ENCODE measurements around the gene LZTS3.

- no peak for TF ChIP-seq GATA2 (IDR thresholded peaks at IDR 0.05; ENCODE audit: low read depth, low read length)
- no peak for TF ChIP-seq GATA3 (IDR thresholded peaks at IDR 0.05; ENCODE audit: low read depth, low read length)
These were observed 35.9 kb downstream of the LZTS3 start for GRCh38 chr20:3137492-3137891.

Data from SH-SY5Y (cell line).